Measurements from ENCODE around the gene CYP24A1. TPM values are rescaled to one million over a fixed set of nuclear protein-coding genes. Genes with fewer than 3 reads are reported as not detected.

CYP24A1 gene
- total RNA-seq, 6 experiments from 2014 or later, result not detected

DNA sequence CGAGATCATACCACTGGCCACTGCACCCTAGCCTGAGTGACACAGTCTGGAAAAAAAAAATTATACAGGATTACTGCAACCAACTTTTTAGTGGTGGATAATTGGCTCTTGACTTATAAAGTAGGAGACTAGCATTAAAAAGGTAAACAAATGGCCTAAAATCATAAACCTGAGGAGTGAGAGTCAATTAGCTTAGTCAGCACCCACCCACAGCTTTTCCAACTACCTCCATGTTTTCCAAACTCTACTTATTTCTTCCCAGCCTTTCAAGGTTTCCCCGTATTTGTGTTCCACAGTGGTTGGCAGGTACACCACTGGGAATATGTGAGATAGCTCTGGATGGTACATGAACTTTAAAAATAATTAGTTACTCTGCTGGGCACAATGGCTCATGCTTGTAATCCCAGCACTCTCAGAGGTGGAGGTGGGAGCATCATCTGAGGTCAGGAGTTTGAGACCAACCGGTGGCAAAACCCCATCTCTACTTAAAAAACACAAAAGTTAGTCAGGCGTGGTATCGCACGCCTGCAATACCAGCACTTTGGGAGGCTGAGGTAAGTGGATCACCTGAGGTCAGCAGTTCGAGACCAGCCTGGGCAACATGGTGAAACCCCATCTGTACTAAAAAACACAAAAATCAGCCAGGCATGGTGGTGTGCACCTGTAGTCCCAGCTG is 6.7 kb downstream of the CYP24A1 start:
- 81% methylated on average over 7 of the region's 7 CpGs for WGBS (ENCODE audit: insufficient coverage, low coverage, low lambda C conversion rate, missing lambda C conversion rate)
- H3K27me3 ChIP-seq, result no peaks in the 10 kb centered on the region
- intact Hi-C loops (cut with DNase I), result no loop called here

DNA sequence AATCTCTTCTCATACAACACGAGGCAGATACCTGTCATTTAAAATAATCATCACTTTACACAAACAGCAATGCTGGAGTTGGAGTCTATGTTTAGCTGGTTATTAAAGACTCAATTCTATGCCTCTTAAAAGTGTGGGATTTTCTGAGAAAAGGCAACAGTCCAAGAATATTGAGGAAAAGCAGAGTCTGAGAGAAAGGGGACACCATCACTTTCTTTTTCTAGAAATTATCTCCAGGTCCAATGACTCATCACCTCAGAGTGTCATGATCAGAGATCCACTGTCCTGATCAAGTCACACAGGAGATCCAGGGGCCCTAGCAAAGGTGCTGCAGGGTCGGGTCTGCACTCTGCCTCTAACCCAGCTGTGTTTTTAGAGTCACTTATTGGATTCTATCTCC is 8.0 kb downstream of the CYP24A1 start:
- no peaks in the 10 kb centered on the region for H3K9me3 ChIP-seq
- intact Hi-C loops (cut with DNase I), result no loop called here
- DNase-seq, result no peak
- no peaks in the 10 kb centered on the region for H3K36me3 ChIP-seq
- no peaks in the 10 kb centered on the region for H3K27me3 ChIP-seq
- H3K27ac ChIP-seq, result no peak overlapping the region
- no peak for ATAC-seq
- WGBS (ENCODE audit: insufficient coverage, low coverage, low lambda C conversion rate, missing lambda C conversion rate), result 19% methylated on average over 2 of the region's 2 CpGs
- no peak overlapping the region for H3K4me3 ChIP-seq
- TF ChIP-seq POLR2A (IDR thresholded peaks at IDR 0.05), result no peak
- TF ChIP-seq, protein P1, sequence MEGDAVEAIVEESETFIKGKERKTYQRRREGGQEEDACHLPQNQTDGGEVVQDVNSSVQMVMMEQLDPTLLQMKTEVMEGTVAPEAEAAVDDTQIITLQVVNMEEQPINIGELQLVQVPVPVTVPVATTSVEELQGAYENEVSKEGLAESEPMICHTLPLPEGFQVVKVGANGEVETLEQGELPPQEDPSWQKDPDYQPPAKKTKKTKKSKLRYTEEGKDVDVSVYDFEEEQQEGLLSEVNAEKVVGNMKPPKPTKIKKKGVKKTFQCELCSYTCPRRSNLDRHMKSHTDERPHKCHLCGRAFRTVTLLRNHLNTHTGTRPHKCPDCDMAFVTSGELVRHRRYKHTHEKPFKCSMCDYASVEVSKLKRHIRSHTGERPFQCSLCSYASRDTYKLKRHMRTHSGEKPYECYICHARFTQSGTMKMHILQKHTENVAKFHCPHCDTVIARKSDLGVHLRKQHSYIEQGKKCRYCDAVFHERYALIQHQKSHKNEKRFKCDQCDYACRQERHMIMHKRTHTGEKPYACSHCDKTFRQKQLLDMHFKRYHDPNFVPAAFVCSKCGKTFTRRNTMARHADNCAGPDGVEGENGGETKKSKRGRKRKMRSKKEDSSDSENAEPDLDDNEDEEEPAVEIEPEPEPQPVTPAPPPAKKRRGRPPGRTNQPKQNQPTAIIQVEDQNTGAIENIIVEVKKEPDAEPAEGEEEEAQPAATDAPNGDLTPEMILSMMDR (IDR thresholded peaks at IDR 0.05), result no peak
- no peaks in the 10 kb centered on the region for H3K4me1 ChIP-seq

More for the DNA sequence above, 6.7 kb downstream of the CYP24A1 start:
- H3K4me1 ChIP-seq, result no peaks in the 10 kb centered on the region
- no peak overlapping the region for H3K4me3 ChIP-seq
- H3K9me3 ChIP-seq, result no peaks in the 10 kb centered on the region
- TF ChIP-seq, protein P1 (IDR thresholded peaks at IDR 0.05), result no peak
- no peak for TF ChIP-seq POLR2A (IDR thresholded peaks at IDR 0.05)
- ATAC-seq, result no peak
- no peak for DNase-seq
- H3K27ac ChIP-seq, result no peak overlapping the region
- no peaks in the 10 kb centered on the region for H3K36me3 ChIP-seq

DNA sequence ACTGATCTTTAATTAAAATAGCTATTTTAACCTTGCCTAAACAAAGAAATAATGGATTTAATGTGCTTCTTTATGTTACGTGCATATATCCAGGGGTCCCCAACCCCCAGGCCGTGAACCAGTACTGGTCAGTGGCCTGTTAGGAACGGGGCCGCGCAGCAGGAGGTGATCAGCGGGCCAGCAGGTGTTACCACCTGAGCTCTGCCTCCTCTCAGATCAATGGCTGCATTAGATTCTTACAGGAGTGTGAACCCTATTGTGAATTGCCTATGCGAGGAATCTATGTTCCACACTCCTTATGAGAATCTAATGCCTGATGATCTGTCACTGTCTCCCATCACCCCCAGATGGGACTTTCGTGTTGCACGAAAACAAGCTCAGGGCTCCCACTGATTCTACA is 8.8 kb downstream of the CYP24A1 start:
- H3K36me3 ChIP-seq, result no peaks in the 10 kb centered on the region
- H3K4me1 ChIP-seq, result no peaks in the 10 kb centered on the region
- H3K9me3 ChIP-seq, result no peaks in the 10 kb centered on the region
- no peak for TF ChIP-seq POLR2A (IDR thresholded peaks at IDR 0.05)
- TF ChIP-seq, protein P1 (IDR thresholded peaks at IDR 0.05), result no peak
- WGBS (ENCODE audit: insufficient coverage, low coverage, low lambda C conversion rate, missing lambda C conversion rate), result 88% methylated on average over 9 of the region's 9 CpGs
- no peak overlapping the region for H3K27ac ChIP-seq
- H3K27me3 ChIP-seq, result no peaks in the 10 kb centered on the region
- H3K4me3 ChIP-seq, result no peak overlapping the region
- DNase-seq, result no peak
- intact Hi-C loops (cut with DNase I), result no loop called here
- ATAC-seq, result no peak

DNA sequence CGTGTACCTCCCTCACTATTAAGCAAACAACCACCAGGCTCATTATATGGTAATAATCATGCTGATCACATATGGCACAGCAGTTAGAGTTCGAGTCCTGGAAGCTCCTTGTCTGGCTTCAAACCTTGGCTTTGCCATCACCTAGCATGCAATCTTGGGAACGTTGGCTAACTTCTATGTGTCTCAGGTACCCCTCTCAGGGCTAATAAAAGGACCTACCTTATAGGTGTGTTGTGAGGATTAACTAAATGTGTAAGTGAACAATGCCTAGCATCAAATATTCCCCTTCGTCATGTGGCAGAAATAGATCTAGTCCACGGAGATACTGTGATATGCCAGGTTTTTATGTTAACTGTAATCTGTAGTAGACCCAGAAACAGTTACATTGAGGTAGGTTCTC is 10.4 kb downstream of the CYP24A1 start:
- Histone ChIP-seq H3K27ac (no peak overlapping the region), H3K9me3 (no peaks in the 10 kb centered on the region), H3K36me3 (no peaks in the 10 kb centered on the region), H3K4me1 (no peaks in the 10 kb centered on the region), H3K4me3 (no peak overlapping the region), H3K27me3 (no peaks in the 10 kb centered on the region)
- 78% methylated on average over 5 of the region's 5 CpGs for WGBS (ENCODE audit: insufficient coverage, low coverage, low lambda C conversion rate, missing lambda C conversion rate)
- intact Hi-C loops (cut with DNase I), result no loop called here
- no peak for TF ChIP-seq POLR2A (IDR thresholded peaks at IDR 0.05)
- TF ChIP-seq, protein P1 (IDR thresholded peaks at IDR 0.05), result no peak
- ATAC-seq (no peak), DNase-seq (no peak)
